ENCODE data around the gene NME4.

DNA sequence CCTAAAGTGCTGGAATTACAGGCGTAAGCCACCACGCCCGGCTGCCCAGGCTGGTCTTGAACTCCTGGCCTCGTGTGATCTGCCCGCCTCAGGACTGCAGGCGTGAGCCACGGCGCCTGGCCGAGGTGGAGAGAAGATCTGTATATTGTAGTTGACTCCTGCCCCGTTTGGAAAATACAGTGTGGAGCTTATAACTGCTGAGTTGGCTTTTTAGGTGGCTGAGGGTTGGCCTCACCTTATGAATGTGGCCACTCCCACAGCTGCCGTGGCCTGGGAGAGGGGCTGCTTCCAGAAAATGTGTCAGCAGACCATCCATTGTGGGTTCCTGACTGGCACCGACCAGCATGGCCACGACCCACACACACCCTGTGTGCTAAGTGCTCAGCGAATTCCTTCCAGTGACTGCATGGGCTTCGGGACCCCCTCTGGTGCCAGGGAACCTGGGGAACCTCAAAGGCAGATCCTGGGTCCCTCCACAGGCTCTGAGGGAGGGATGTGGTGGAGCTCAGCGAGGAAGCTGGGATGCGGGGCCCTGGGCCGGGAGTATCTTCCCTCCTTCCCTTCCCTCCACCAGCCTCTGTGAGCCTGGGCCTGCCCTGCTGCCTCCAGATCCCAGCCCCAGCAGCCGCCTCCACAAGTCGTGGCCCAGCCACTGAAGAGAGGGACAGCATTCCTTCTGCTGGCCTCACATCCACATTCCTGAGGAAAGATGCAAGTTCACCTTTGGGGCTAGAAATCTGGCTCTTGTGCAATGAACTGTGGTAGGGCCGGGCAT is 17.6 kb downstream of the NME4 start:
- TF ChIP-seq CTCF (IDR thresholded peaks at IDR 0.05; ENCODE audit: low read depth, low read length) (no peak), EZH2phosphoT487 (IDR thresholded peaks at IDR 0.05; ENCODE audit: low read depth) (no peak)
